ENCODE measurements around the gene TMEM231. TPM values are rescaled to one million over a fixed set of nuclear protein-coding genes. Genes with fewer than 3 reads are reported as not detected.
"Not testable (repeated sequence)": the region's sequence is repeated elsewhere in the genome, so short reads cannot be mapped to it uniquely, and the experiment has no call there.

TMEM231 gene
- total and polyA plus RNA-seq, 9 donors: 9.2 to 36.9 (median 14.8) TPM

DNA sequence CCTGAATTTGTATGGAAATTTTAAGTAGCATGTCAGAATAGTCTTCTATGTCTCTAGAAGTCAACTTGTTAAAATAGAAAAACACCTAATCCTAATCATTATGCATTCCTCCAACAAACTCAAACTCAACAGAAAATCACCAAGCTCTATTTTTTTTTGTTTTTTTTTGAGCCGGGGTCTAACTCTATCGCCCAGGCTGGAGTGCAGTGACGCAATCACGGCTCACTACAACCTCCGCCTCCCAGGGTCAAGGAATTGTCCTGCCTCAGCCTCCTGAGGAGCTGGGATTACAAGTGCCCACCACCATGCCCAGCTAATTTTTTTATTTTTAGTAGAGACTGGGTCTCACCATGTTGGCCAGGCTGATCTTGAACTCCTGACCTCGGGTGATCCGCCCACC lies 9.8 kb downstream of the TMEM231 start:
- Histone ChIP-seq H3K27ac (no peak overlapping the region), H3K36me3 (no peaks in the 10 kb centered on the region), H3K27me3 (no peaks in the 10 kb centered on the region), H3K9me3 (no peaks in the 10 kb centered on the region), H3K4me3 (no peak overlapping the region), H3K4me1 (ENCODE audit: insufficient read depth) (no peaks in the 10 kb centered on the region)
- 87 to 94% (median 91%) methylated on average over 7 of the region's 7 CpGs for WGBS, 3 donors
- no peak for DNase-seq
- intact Hi-C loops (cut with DNase I): no loop called here
- TF ChIP-seq EP300 (IDR thresholded peaks at IDR 0.05) (no peak), POLR2A (IDR thresholded peaks at IDR 0.05) (no peak), CTCF (IDR thresholded peaks at IDR 0.05) (no peak)

GRCh38 chr16:75545879-75546278 lies 10.2 kb downstream of the TMEM231 start:
- H3K9me3 ChIP-seq; DNase-seq; H3K27me3 ChIP-seq; intact Hi-C loops (cut with DNase I); H3K4me3 ChIP-seq; H3K27ac ChIP-seq; H3K4me1 ChIP-seq (ENCODE audit: insufficient read depth); H3K36me3 ChIP-seq: not testable (repeated sequence)
- 67 to 73% methylated on average over 1 of the region's 1 CpG; no CpG with 5 or more reads in 1 of the 3 donors for WGBS, 3 donors

DNA sequence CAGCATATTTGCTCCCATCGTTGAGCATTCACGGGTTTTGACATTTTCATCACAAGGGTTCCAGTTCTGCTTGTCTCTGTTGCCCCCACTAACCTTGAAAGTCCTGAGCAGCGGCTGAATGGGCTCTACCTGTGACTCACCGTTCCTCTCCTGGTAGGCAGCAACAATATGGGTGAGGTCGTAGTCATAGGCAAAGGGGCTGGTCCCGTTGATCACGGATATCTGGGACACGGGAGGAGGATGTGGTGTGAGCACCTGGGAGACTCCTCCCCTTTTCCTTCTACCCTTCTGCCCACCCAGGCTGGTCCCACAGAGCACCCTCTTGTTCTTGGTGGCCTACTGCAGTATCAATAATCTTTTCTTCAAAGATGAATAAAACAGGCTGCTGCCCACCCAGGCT lies 13.6 kb downstream of the TMEM231 start:
- H3K4me1 ChIP-seq (ENCODE audit: insufficient read depth); H3K4me3 ChIP-seq; DNase-seq; H3K9me3 ChIP-seq; H3K27ac ChIP-seq; H3K27me3 ChIP-seq; intact Hi-C loops (cut with DNase I); H3K36me3 ChIP-seq: not testable (repeated sequence)
- WGBS, 3 donors: 89 to 96% (median 90%) methylated on average over 8 of the region's 8 CpGs

DNA sequence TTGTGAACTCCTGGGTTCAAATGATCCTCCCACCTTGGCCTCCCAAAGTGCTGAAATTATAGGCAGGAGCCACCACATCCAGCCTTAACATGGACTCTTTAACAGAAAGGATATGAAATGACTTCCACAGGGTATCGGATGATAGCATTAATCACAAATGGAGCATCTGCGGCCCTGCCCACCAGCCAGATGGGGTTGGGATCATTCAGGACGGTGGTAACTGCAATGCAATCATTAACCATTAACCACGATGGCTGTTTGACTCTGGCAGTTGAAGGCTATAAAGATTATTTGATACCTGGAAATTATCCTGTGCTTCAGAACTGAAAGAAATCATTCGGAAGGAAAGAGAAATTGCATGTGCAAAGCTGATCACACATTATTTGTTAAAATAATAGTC lies 14.8 kb downstream of the TMEM231 start:
- Histone ChIP-seq H3K27ac (no peak overlapping the region), H3K9me3 (no peaks in the 10 kb centered on the region), H3K4me1 (ENCODE audit: insufficient read depth) (no peaks in the 10 kb centered on the region), H3K27me3 (no peaks in the 10 kb centered on the region), H3K36me3 (no peaks in the 10 kb centered on the region), H3K4me3 (no peak overlapping the region)
- DNase-seq: no peak
- TF ChIP-seq POLR2A (IDR thresholded peaks at IDR 0.05): no peak
- TF ChIP-seq EP300 (IDR thresholded peaks at IDR 0.05): no peak
- TF ChIP-seq CTCF (IDR thresholded peaks at IDR 0.05): no peak
- intact Hi-C loops (cut with DNase I): no loop called here
- 88 to 92% (median 90%) methylated on average over 5 of the region's 5 CpGs for WGBS, 3 donors

GRCh38 chr16:75538882-75539565 lies 17.0 kb downstream of the TMEM231 start:
- H3K27ac ChIP-seq; DNase-seq; H3K4me1 ChIP-seq (ENCODE audit: insufficient read depth); H3K36me3 ChIP-seq; H3K27me3 ChIP-seq; H3K9me3 ChIP-seq; H3K4me3 ChIP-seq; intact Hi-C loops (cut with DNase I): not testable (repeated sequence)
- 80 to 88% (median 86%) methylated on average over 1 to 10 of the region's 10 CpGs for WGBS, 3 donors

GRCh38 chr16:75537776-75538175 lies 18.3 kb downstream of the TMEM231 start:
- TF ChIP-seq POLR2A (IDR thresholded peaks at IDR 0.05) (no peak), EP300 (IDR thresholded peaks at IDR 0.05) (no peak), CTCF (IDR thresholded peaks at IDR 0.05) (no peak)
- 89 to 94% (median 92%) methylated on average over 4 of the region's 4 CpGs for WGBS, 3 donors
- Histone ChIP-seq H3K4me3 (no peak overlapping the region), H3K9me3 (no peaks in the 10 kb centered on the region), H3K27ac (no peak overlapping the region), H3K36me3 (no peaks in the 10 kb centered on the region), H3K4me1 (ENCODE audit: insufficient read depth) (no peaks in the 10 kb centered on the region), H3K27me3 (no peaks in the 10 kb centered on the region)
- DNase-seq: no peak
- intact Hi-C loops (cut with DNase I): no loop called here
